Keratinocyte (primary cell): ENCODE data around the gene CYP2U1.

Experiments used
- EZH2 ChIP-seq: IDR thresholded peaks from one replicate; pipeline ENCODE4 v1.6.1; 2012; ENCODE audit warnings: inconsistent platforms, mild to moderate bottlenecking, low read length, moderate library complexity
- TF ChIP-seq, protein P1 (sequence below), 3 experiments: IDR thresholded peaks in 1 of 3; conservative IDR thresholded peaks in 1 of 3; optimal IDR thresholded peaks in 1 of 3; 2 replicates in 2 of 3; 3 replicates in 1 of 3; pipeline versions ENCODE3 to v1.5.1; 2011; ENCODE audit warnings: low read length in 3 of 3, mild to moderate bottlenecking in 3 of 3, moderate library complexity in 2 of 3, control low read depth in 1 of 3, inconsistent platforms in 1 of 3; ENCODE audit not compliant: insufficient read depth in 2 of 3; ENCODE audit errors: extremely low read depth in 1 of 3

GRCh38 chr4:107972605-107973004 is 41.3 kb downstream of the CYP2U1 start:
- TF ChIP-seq, protein P1, sequence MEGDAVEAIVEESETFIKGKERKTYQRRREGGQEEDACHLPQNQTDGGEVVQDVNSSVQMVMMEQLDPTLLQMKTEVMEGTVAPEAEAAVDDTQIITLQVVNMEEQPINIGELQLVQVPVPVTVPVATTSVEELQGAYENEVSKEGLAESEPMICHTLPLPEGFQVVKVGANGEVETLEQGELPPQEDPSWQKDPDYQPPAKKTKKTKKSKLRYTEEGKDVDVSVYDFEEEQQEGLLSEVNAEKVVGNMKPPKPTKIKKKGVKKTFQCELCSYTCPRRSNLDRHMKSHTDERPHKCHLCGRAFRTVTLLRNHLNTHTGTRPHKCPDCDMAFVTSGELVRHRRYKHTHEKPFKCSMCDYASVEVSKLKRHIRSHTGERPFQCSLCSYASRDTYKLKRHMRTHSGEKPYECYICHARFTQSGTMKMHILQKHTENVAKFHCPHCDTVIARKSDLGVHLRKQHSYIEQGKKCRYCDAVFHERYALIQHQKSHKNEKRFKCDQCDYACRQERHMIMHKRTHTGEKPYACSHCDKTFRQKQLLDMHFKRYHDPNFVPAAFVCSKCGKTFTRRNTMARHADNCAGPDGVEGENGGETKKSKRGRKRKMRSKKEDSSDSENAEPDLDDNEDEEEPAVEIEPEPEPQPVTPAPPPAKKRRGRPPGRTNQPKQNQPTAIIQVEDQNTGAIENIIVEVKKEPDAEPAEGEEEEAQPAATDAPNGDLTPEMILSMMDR (optimal IDR thresholded peaks at IDR 0.05 in 1 of 3, IDR thresholded peaks at IDR 0.05 in 1 of 3, conservative IDR thresholded peaks at IDR 0.05 in 1 of 3; ENCODE audit: extremely low read depth in 1 of 3, insufficient read depth in 2 of 3, low read length in 3 of 3) = no peak
- TF ChIP-seq EZH2 = no peak
